ENCODE results near the gene PTPN3. TPM values are rescaled to one million over a fixed set of nuclear protein-coding genes. Genes with fewer than 3 reads are reported as not detected.

PTPN3 gene
- total and polyA plus RNA-seq, 2 experiments from 2014 or later, result 0.86 to 1.3 TPM

GRCh38 chr9:109329638-109330258 is 168.4 kb downstream of the PTPN3 start:
- Histone ChIP-seq H3K27ac (no peak overlapping the region), H3K79me2 (ENCODE audit: insufficient read depth) (no peaks in the 10 kb centered on the region), H3K4me3 (peak overlapping the region; percentile 20; the same call in 1 of the 2 replicates), H3K9ac (0 out of 2 replicates have a peak overlapping the region, but pooled peaks have one; percentile 12), H3K4me2 (ENCODE audit: unreplicated experiment) (peak overlapping the region; percentile 44), H3K4me1 (ENCODE audit: insufficient read depth) (peaks cover 19% of the 10 kb centered on the region), H2AFZ (peak overlapping the region; percentile 68), H3K36me3 (ENCODE audit: low read depth) (no peaks in the 10 kb centered on the region), H3K9me3 (ENCODE audit: low read depth) (no peaks in the 10 kb centered on the region), H3K9me2 (ENCODE audit: insufficient read depth) (no peaks in the 10 kb centered on the region), H3K27me3 (replicated peaks; ENCODE audit: insufficient read depth) (no peaks in the 10 kb centered on the region), H4K20me1 (ENCODE audit: insufficient read depth) (no peaks in the 10 kb centered on the region), H3F3A (ENCODE audit: insufficient read depth) (no peaks in the 10 kb centered on the region)
- in situ Hi-C loops (cut with MboI), result no loop called here
- TF ChIP-seq EZH2 (IDR thresholded peaks at IDR 0.05; ENCODE audit: insufficient read depth, poor library complexity, severe bottlenecking) (no peak), EZH2phosphoT487 (IDR thresholded peaks at IDR 0.05; ENCODE audit: insufficient read depth, low read depth) (no peak)
- WGBS, 2 experiments (ENCODE audit: low coverage in 1 of 2, low lambda C conversion rate in 2 of 2, missing lambda C conversion rate in 2 of 2), result 66 to 72% methylated on average over 11 of the region's 11 CpGs
- DNase-seq, result no peak

GRCh38 chr9:109328978-109329637 is 169.0 kb downstream of the PTPN3 start:
- Histone ChIP-seq H3K36me3 (ENCODE audit: low read depth) (no peaks in the 10 kb centered on the region), H3K27me3 (replicated peaks; ENCODE audit: insufficient read depth) (no peaks in the 10 kb centered on the region), H3K79me2 (ENCODE audit: insufficient read depth) (no peaks in the 10 kb centered on the region), H3K4me3 (peak overlapping the region; percentile 20; the same call in 1 of the 2 replicates), H3K27ac (no peak overlapping the region), H3K9ac (0 out of 2 replicates have a peak overlapping the region, but pooled peaks have one; percentile 12), H4K20me1 (ENCODE audit: insufficient read depth) (no peaks in the 10 kb centered on the region), H3K9me2 (ENCODE audit: insufficient read depth) (no peaks in the 10 kb centered on the region), H3K4me1 (ENCODE audit: insufficient read depth) (peaks cover 19% of the 10 kb centered on the region), H3K4me2 (ENCODE audit: unreplicated experiment) (peak overlapping the region; percentile 44), H3F3A (ENCODE audit: insufficient read depth) (no peaks in the 10 kb centered on the region), H3K9me3 (ENCODE audit: low read depth) (no peaks in the 10 kb centered on the region), H2AFZ (peak overlapping the region; percentile 68)
- no peak for TF ChIP-seq EZH2phosphoT487 (IDR thresholded peaks at IDR 0.05; ENCODE audit: insufficient read depth, low read depth)
- TF ChIP-seq EZH2 (IDR thresholded peaks at IDR 0.05; ENCODE audit: insufficient read depth, poor library complexity, severe bottlenecking), result no peak
- 23% methylated on average over 12 of the region's 12 CpGs for WGBS, 2 experiments (ENCODE audit: low coverage in 1 of 2, low lambda C conversion rate in 2 of 2, missing lambda C conversion rate in 2 of 2)
- in situ Hi-C loops (cut with MboI), result no loop called here
- peak; percentile 88 for DNase-seq

Small RNAs within 50 kb of the gene (microRNA-seq; reads per million reads assigned to microRNA genes)
- gene MIR3927 (ENCODE audit: borderline number of aligned reads), result not detected

Small RNAs within 50 kb of the gene (small RNA-seq; reads per million reads assigned to genes)
- gene MIR3927 (ENCODE audit: low read depth, low replicate concordance), result not detected

Other genes with a start within 250 kb of the PTPN3 start
- gene EPB41L4B, start 177.2 kb downstream of the PTPN3 start, total RNA-seq (2014; rRNA removed; shearing (Covaris generic)), result 0.76 and 1.0 TPM in 2 replicates
- gene EPB41L4B, start 177.2 kb downstream of the PTPN3 start, polyA plus RNA-seq (2016; fragmentation: Nextera tagmentation; extraction: Ambion mirVana), result 0.33 and 0.43 TPM in 2 replicates